EH (cell line): ENCODE measurements around the gene ADGRA1.
"Not testable (repeated sequence)": the region's sequence is repeated elsewhere in the genome, so short reads cannot be mapped to it uniquely, and the experiment has no call there.

Experiments
- DNase-seq: peaks from one replicate; pipeline ENCODE4 v3.0.0-alpha.2; 2015; ENCODE audit warnings: low read depth

ADGRA1 gene

GRCh38 chr10:133129071-133129858, 41.5 kb downstream of the ADGRA1 start:
- no peak for DNase-seq

- DNase-seq = no peak
Observed at GRCh38 chr10:133129859-133130495, 42.3 kb downstream of the ADGRA1 start.

- no peak for DNase-seq
Observed at GRCh38 chr10:133130602-133131001, 42.9 kb downstream of the ADGRA1 start.

- DNase-seq = no peak
Observed at GRCh38 chr10:133131053-133131452, 43.3 kb downstream of the ADGRA1 start.

- no peak for DNase-seq
Observed at GRCh38 chr10:133131734-133132472, 44.2 kb downstream of the ADGRA1 start.

GRCh38 chr10:133132473-133133291, 45.0 kb downstream of the ADGRA1 start:
- no peak for DNase-seq

- no peak for DNase-seq
Observed at GRCh38 chr10:133133471-133134231, 45.9 kb downstream of the ADGRA1 start.

- DNase-seq = no peak
Observed at GRCh38 chr10:133134411-133135115, 46.8 kb downstream of the ADGRA1 start.

- DNase-seq = no peak
Observed at GRCh38 chr10:133135116-133135465, 47.4 kb downstream of the ADGRA1 start.

- not testable (repeated sequence) for DNase-seq
Observed at GRCh38 chr10:133137486-133138145, 49.9 kb downstream of the ADGRA1 start.

- DNase-seq = no peak
Observed at GRCh38 chr10:133139551-133140065, 51.9 kb downstream of the ADGRA1 start.

GRCh38 chr10:133140417-133141143, 52.9 kb downstream of the ADGRA1 start:
- no peak for DNase-seq

GRCh38 chr10:133141144-133141957, 53.6 kb downstream of the ADGRA1 start:
- no peak for DNase-seq

GRCh38 chr10:133141958-133142340, 54.2 kb downstream of the ADGRA1 start:
- DNase-seq = no peak

- DNase-seq = no peak
Observed at GRCh38 chr10:133142523-133143199, 54.9 kb downstream of the ADGRA1 start.

GRCh38 chr10:133143200-133143533, 55.4 kb downstream of the ADGRA1 start:
- DNase-seq = no peak

- DNase-seq = no peak
Observed at GRCh38 chr10:133143546-133143945, 55.8 kb downstream of the ADGRA1 start.

GRCh38 chr10:133144771-133145170, 57.0 kb downstream of the ADGRA1 start:
- no peak for DNase-seq
